IMR-90 (cell line): ENCODE results near the gene HOXD12. TPM values are rescaled to one million over a fixed set of nuclear protein-coding genes. Genes with fewer than 3 reads are reported as not detected.

ENCODE experiments used
- ATAC-seq: fragments of 200-7000 bp; cut with Tn5 transposase; 2 replicates; pipeline ENCODE4 v1.9.1; 2020; ENCODE audit warnings: low read depth, mild to moderate bottlenecking, moderate library complexity
- BruUV-seq: library from RNA; stranded (reverse); fragments of 400-500 nt; replicated peaks from 2 replicates; lab custom pipeline; 2021; lab: Mats Ljungman, UMichigan
- CTCF ChIA-PET: fragments of 300-600 bp; formaldehyde crosslinking; extraction: SDS; loops from one replicate; lab custom pipeline; 2021; ENCODE audit warnings: antibody characterized with exemption; lab: Yijun Ruan, JAX
- POLR2A ChIA-PET: fragments of 300-600 bp; sonication (Branson Sonifier 250); formaldehyde crosslinking; loops from one replicate; lab custom pipeline; 2022; ENCODE audit warnings: antibody characterized with exemption; ENCODE audit not compliant: unreplicated experiment; lab: Charles Lee
- DNase-seq: peaks from one replicate; pipeline ENCODE4 v3.0.0; 2013
- H2AFZ ChIP-seq: replicated peaks from 2 replicates; pipeline ENCODE3; 2013; ENCODE audit warnings: low read length, mild to moderate bottlenecking; ENCODE audit not compliant: poor library complexity
- H2AK5ac ChIP-seq: 2 replicates; pipeline ENCODE4 v1.6.1; 2013; ENCODE audit warnings: low read depth, low read length, inconsistent platforms
- H2AK9ac ChIP-seq: replicated peaks from 2 replicates; pipeline ENCODE3; 2013; ENCODE audit warnings: mild to moderate bottlenecking, low read depth, low read length, moderate library complexity; ENCODE audit not compliant: poor library complexity
- H2BK120ac ChIP-seq: 2 replicates; pipeline ENCODE4 v1.6.1; 2013; ENCODE audit warnings: low read depth, low read length, inconsistent platforms
- H2BK15ac ChIP-seq: 3 replicates; pipeline ENCODE4 v1.6.1; 2013; ENCODE audit warnings: low read depth, low read length, inconsistent platforms
- H2BK20ac ChIP-seq: 2 replicates; pipeline ENCODE4 v1.6.1; 2013; ENCODE audit warnings: low read depth, mild to moderate bottlenecking, inconsistent platforms, low read length, moderate library complexity
- H2BK5ac ChIP-seq: 2 replicates; pipeline ENCODE4 v1.6.1; 2013; ENCODE audit warnings: mild to moderate bottlenecking, low read depth, low read length, inconsistent platforms; ENCODE audit not compliant: poor library complexity, severe bottlenecking
- H3K14ac ChIP-seq: replicated peaks from 2 replicates; pipeline ENCODE4 v1.6.1; 2013; ENCODE audit warnings: low read depth, low read length, inconsistent platforms
- H3K18ac ChIP-seq: 2 replicates; pipeline ENCODE4 v1.6.1; 2013; ENCODE audit warnings: low read depth, low read length, control low read depth
- H3K23ac ChIP-seq: 2 replicates; pipeline ENCODE4 v1.6.1; 2013; ENCODE audit warnings: low read depth, low read length, inconsistent platforms
- H3K27ac ChIP-seq: 2 replicates; pipeline ENCODE4 v1.5.1; 2013; ENCODE audit warnings: mild to moderate bottlenecking, control low read depth, low read length; ENCODE audit not compliant: insufficient read depth
- H3K27me3 ChIP-seq: 2 replicates; pipeline ENCODE4 v1.6.1; 2013; ENCODE audit warnings: low read length; ENCODE audit not compliant: control insufficient read depth, insufficient read depth
- H3K36me3 ChIP-seq: 2 replicates; pipeline ENCODE4 v1.6.1; 2013; ENCODE audit warnings: low read length, mixed read lengths; ENCODE audit not compliant: control insufficient read depth, insufficient read depth
- H3K4ac ChIP-seq: 2 replicates; pipeline ENCODE4 v1.6.1; 2013; ENCODE audit warnings: low read depth, low read length, inconsistent platforms
- H3K4me1 ChIP-seq: 2 replicates; pipeline ENCODE4 v1.6.1; 2013; ENCODE audit warnings: low read length, mixed read lengths; ENCODE audit not compliant: control insufficient read depth, insufficient read depth
- H3K4me2 ChIP-seq: 2 replicates; pipeline ENCODE4 v1.6.1; 2013; ENCODE audit warnings: low read depth, mild to moderate bottlenecking, control low read depth, low read length, moderate library complexity
- H3K4me3 ChIP-seq: 2 replicates; pipeline ENCODE4 v1.5.1; 2013; ENCODE audit warnings: low read depth, mild to moderate bottlenecking, control low read depth, low read length, moderate library complexity; ENCODE audit not compliant: insufficient read depth
- H3K56ac ChIP-seq: 2 replicates; pipeline ENCODE4 v1.6.1; 2013; ENCODE audit warnings: low read length, inconsistent platforms; ENCODE audit not compliant: insufficient read depth; ENCODE audit errors: extremely low read depth
- H3K79me1 ChIP-seq, 2 experiments: 2 replicates each; pipeline ENCODE4 v1.6.1; 2013; ENCODE audit warnings: low read length in 2 of 2, inconsistent platforms in 1 of 2, low read depth in 1 of 2
- H3K9ac ChIP-seq: 2 replicates; pipeline ENCODE4 v1.6.1; 2013; ENCODE audit warnings: low read depth, low read length, control low read depth
- H3K9me1 ChIP-seq: 2 replicates; pipeline ENCODE4 v1.6.1; 2013; ENCODE audit warnings: low read length, inconsistent platforms; ENCODE audit not compliant: insufficient read depth
- H3K9me3 ChIP-seq: 2 replicates; pipeline ENCODE4 v1.6.1; 2013; ENCODE audit warnings: low read length; ENCODE audit not compliant: control insufficient read depth, insufficient read depth
- H4K20me1 ChIP-seq: 2 replicates; pipeline ENCODE4 v1.6.1; 2013; ENCODE audit warnings: low read length, inconsistent platforms; ENCODE audit not compliant: insufficient read depth
- H4K5ac ChIP-seq: 2 replicates; pipeline ENCODE4 v1.6.1; 2013; ENCODE audit warnings: mild to moderate bottlenecking, low read depth, low read length, control low read depth
- H4K8ac ChIP-seq, 2 experiments: 2 replicates each; pipeline ENCODE4 v1.6.1; 2013; ENCODE audit warnings: low read depth in 2 of 2, low read length in 2 of 2, control low read depth in 1 of 2, inconsistent platforms in 1 of 2
- H4K91ac ChIP-seq: 2 replicates; pipeline ENCODE4 v1.6.1; 2013; ENCODE audit warnings: low read depth, low read length, inconsistent platforms; ENCODE audit not compliant: insufficient read depth
- CEBPB ChIP-seq: IDR thresholded peaks from 2 replicates; pipeline ENCODE4 v1.6.1; 2012; ENCODE audit warnings: low read depth, low read length, improper control_type of control experiment
- MAFK ChIP-seq: IDR thresholded peaks from 2 replicates; pipeline ENCODE4 v1.6.1; 2012; ENCODE audit warnings: low read depth, low read length, improper control_type of control experiment
- MAZ ChIP-seq: IDR thresholded peaks from 2 replicates; pipeline ENCODE4 v1.6.1; 2012; ENCODE audit warnings: low read depth, mild to moderate bottlenecking, low read length, improper control_type of control experiment, moderate library complexity, borderline replicate concordance
- MXI1 ChIP-seq: IDR thresholded peaks from 2 replicates; pipeline ENCODE4 v1.6.1; 2012; ENCODE audit warnings: low read depth, mild to moderate bottlenecking, low read length, moderate library complexity, borderline replicate concordance
- RAD21 ChIP-seq: IDR thresholded peaks from 2 replicates; pipeline ENCODE4 v1.6.1; 2012; ENCODE audit warnings: low read length, improper control_type of control experiment
- RCOR1 ChIP-seq: IDR thresholded peaks from 2 replicates; pipeline ENCODE4 v1.6.1; 2012; ENCODE audit warnings: mild to moderate bottlenecking, low read length, improper control_type of control experiment; ENCODE audit not compliant: insufficient replicate concordance
- RFX5 ChIP-seq: IDR thresholded peaks from 2 replicates; pipeline ENCODE4 v1.8.0; 2012; ENCODE audit warnings: low read depth, mild to moderate bottlenecking, low read length, moderate library complexity
- SMC3 ChIP-seq: fragments of 150-350 bp; IDR thresholded peaks from 2 replicates; pipeline ENCODE4 v1.6.1; 2016; ENCODE audit warnings: low read depth, mild to moderate bottlenecking, antibody characterized with exemption, low read length, moderate library complexity
- WGBS, 2 experiments: methylation state at CpG; one replicate each; pipeline versions ENCODE4 v1.1.5 to v1.1.7; 2013; ENCODE audit warnings: missing lambda C conversion rate in 2 of 2; ENCODE audit not compliant: insufficient read length in 1 of 2; ENCODE audit errors: extremely low coverage in 2 of 2; 5-methylcytosine and 5-hydroxymethylcytosine counted together
- dilution Hi-C: fragments of 300-500 bp; cut with HindIII; formaldehyde crosslinking; loops from one replicate; pipeline ENCODE4 v1.14.3; 2018; ENCODE audit warnings: low sequenced_read_pairs; ENCODE audit not compliant: unreplicated experiment
- in situ Hi-C: fragments of 300-500 bp; cut with MboI; formaldehyde crosslinking; loops from 3 replicates; pipeline ENCODE4 v1.14.3; 2019; ENCODE audit warnings: low sequenced_read_pairs, inconsistent platforms, mixed read lengths
- intact Hi-C: fragments of 100-400 bp; cut with micrococcal nuclease; formaldehyde crosslinking; loops from 2 replicates; pipeline ENCODE4 v1.10.0; 2022
- polyA plus RNA-seq, 3 experiments: library from polyadenylated mRNA; depleted of rRNA; stranded (reverse); fragments of >200 nt; gene quantifications; 2 replicates each; pipeline ENCODE4 v1.2.3, GENCODE V29; 2012; ENCODE audit warnings: low replicate concordance in 1 of 3
- total RNA-seq: library from RNA; depleted of rRNA; stranded (reverse); fragments of >200 nt; gene quantifications from 2 replicates; pipeline ENCODE4 v1.2.3, GENCODE V29; 2012
- TF ChIP-seq, protein P1 (sequence below): fragments of 150-350 bp; IDR thresholded peaks from 2 replicates; pipeline ENCODE4 v1.6.1; 2016; ENCODE audit warnings: low read depth, mild to moderate bottlenecking, low read length, moderate library complexity, borderline replicate concordance

The HOXD12 gene
- total and polyA plus RNA-seq, 2 of the 4 experiments (the other 2 are of a cell fraction): not detected

DNA sequence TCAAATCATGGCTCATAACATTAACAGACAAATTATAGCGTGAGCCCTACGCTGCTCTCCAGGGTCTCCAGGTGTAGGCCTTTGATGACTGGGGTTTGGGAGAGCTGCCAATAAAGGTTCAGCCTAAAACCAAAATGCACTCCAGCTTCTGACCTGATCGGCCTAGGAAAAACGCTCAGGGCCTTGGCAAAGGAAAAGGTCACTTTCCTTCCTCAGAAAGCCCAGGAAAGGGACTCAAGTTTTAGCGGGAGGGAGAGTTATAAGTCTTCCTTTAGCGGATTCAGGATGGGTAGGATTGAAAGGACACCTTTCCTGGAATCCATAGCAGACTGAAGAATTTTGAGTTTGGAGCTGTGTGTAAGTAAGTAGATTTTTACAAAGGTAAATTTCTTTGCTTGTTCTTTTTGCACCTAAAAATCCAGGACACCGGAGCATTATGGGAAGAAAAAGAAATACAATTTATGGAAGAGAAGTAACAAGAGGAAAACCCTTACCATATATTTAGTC is 24.6 kb upstream of the HOXD12 start:
- H2BK120ac ChIP-seq: no peak overlapping the region
- dilution Hi-C loops: no loop called here
- no peaks in the 10 kb centered on the region for H4K20me1 ChIP-seq
- no peak overlapping the region for H3K4me3 ChIP-seq
- H4K5ac ChIP-seq: no peak overlapping the region
- DNase-seq (no peak), ATAC-seq (no peak)
- no peak overlapping the region for H3K23ac ChIP-seq
- ChIA-PET CTCF (no interaction called here), POLR2A (no interaction called here)
- H3K4me1 ChIP-seq: no peaks in the 10 kb centered on the region
- no peak overlapping the region for H2BK5ac ChIP-seq
- no peak overlapping the region for H2AFZ ChIP-seq
- H3K27me3 ChIP-seq: peaks cover 86% of the 10 kb centered on the region
- BruUV-seq: no TSS peak
- no peak overlapping the region for H3K18ac ChIP-seq
- H3K9me3 ChIP-seq: peaks cover 10% of the 10 kb centered on the region; the same call in 1 of the 2 replicates
- H3K4ac ChIP-seq: no peak overlapping the region
- no peak overlapping the region for H2AK5ac ChIP-seq
- no peaks in the 10 kb centered on the region for H3K79me1 ChIP-seq
- no peak overlapping the region for H3K9ac ChIP-seq
- H2AK9ac ChIP-seq: no peak overlapping the region
- no peak overlapping the region for H3K56ac ChIP-seq
- no peaks in the 10 kb centered on the region for H3K36me3 ChIP-seq
- H3K14ac ChIP-seq: no peak overlapping the region
- intact Hi-C loops: no loop called here
- no peak overlapping the region for H3K4me2 ChIP-seq
- H3K9me1 ChIP-seq: no peaks in the 10 kb centered on the region
- H4K91ac ChIP-seq: no peak overlapping the region
- H3K27ac ChIP-seq: no peak overlapping the region
- H4K8ac ChIP-seq: no peak overlapping the region
- in situ Hi-C loops: loop anchor here (25.0 kb wide), 2 partner anchors 1038 to 1338 kb away; no protein-coding TSS in a partner anchor
- 0% methylated on average over 2 of the region's 7 CpGs; no CpG with 5 or more reads in 1 of the 2 experiments for WGBS, 2 experiments
- TF ChIP-seq MAFK (no peak), MXI1 (no peak), RCOR1 (no peak), SMC3 (no peak), RAD21 (no peak), RFX5 (no peak), MAZ (no peak), CEBPB (no peak)
- TF ChIP-seq, protein P1, sequence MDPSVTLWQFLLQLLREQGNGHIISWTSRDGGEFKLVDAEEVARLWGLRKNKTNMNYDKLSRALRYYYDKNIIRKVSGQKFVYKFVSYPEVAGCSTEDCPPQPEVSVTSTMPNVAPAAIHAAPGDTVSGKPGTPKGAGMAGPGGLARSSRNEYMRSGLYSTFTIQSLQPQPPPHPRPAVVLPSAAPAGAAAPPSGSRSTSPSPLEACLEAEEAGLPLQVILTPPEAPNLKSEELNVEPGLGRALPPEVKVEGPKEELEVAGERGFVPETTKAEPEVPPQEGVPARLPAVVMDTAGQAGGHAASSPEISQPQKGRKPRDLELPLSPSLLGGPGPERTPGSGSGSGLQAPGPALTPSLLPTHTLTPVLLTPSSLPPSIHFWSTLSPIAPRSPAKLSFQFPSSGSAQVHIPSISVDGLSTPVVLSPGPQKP: no peak
- no peak overlapping the region for H2BK20ac ChIP-seq
- H2BK15ac ChIP-seq: no peak overlapping the region
